Stimulated activated CD4-positive, alpha-beta T cell treated with anti-CD3 and anti-CD28 coated beads, TNF-alpha, amount 100 ng/mL, for 1 hour (primary cell): Measurements from ENCODE around the gene MBP.
"Not testable (repeated sequence)": the region's sequence is repeated elsewhere in the genome, so short reads cannot be mapped to it uniquely, and the experiment has no call there.

Source experiments
- DNase-seq, 3 donors: peaks; one replicate each; pipeline ENCODE4 v3.0.0-alpha.2; 2020; ENCODE audit warnings: low read depth in 3 of 3, low spot score in 1 of 3

The MBP gene

DNA sequence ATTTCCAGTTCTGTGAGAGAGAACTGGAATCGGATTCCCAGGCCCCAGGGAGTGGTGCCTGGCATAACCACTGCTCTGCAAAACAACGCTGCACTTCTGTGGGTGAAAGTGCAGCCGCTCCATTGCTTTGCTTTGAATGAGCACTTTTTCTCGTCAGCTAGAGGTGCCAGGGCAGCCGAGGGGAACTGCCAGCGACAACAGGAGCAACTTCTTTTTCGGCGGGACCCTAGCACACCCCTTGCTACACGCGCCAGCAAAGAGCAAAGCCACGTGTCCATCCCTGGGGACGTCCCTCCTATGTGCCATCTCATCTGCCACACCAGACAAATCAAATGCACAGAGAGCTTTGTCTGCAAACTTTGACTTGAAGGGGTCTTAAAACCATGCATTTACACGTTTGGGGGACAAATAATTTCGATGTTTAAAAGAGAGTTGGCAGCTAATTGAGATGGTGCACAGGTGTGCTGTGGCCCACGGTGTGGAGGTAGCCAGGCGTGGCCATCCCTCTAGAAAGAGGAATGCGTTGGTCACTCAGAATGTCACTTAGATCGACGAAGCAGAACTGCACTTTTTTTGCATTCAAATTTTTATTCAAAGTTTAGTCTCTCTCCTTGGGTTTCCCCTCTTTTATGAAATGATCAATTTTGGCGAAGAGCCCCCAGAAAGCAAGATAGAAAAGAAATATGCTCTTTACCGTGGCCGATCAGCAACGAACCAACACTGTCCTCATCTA is 151.8 kb downstream of the MBP start:
- no peak for DNase-seq

GRCh38 chr18:76979906-76980305 is 152.7 kb downstream of the MBP start:
- DNase-seq, result no peak

- DNase-seq, result no peak
Measured at GRCh38 chr18:76979111-76979751, 153.4 kb downstream of the MBP start.

GRCh38 chr18:76978616-76979015 is 154.0 kb downstream of the MBP start:
- no peak for DNase-seq

DNA sequence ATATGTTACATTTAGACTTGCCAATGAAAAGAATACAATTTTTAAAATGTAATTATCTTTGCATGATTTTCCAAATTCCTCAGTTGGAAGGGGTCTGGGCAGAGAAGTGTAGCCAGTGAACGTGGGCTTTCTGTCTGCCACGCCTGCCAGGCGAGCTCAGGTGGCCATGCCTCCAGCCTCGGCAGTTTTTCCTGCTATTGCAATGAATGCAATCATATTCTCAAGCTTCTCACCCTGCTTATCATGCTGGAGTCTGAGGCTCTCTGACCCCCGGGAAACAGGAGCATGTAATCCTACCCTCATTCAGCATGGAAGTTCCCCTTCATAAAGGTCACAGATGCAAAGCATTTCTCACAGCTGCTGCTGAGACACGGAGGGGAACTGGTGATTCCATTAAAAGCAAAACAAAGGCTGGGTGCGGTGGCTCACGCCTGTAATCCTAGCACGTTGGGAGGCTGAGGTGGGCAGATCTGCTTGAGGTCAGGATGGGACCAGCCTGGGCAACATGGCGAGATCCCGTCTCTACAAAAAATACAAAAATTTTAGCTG is 154.8 kb downstream of the MBP start:
- no peak for DNase-seq

DNA sequence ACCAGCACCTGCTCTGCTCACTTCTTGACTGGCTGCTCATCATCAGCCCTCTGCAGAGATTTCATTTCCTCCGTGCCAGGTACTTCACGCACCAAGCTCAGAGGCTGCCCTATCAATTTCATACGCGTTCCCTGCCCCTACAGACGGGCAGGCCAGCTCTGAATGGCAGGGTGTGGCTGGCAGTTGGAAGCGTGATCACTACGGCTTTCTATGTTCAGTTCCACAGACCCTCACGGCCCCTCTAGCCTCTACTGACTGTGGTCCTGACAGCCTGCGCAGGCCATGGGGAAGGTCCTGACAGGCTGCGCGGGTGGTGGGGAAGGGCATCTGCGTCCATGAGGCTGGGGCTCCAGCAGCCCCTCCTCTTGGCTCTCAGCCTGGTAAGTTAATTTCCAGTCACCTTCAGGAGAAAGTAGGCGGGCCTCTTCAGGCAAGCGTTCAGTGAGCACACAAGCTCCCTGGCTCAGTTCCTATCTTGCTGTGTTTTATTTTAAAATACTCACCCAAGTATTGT is 155.4 kb downstream of the MBP start:
- DNase-seq, result no peak

GRCh38 chr18:76975577-76976110 is 156.9 kb downstream of the MBP start:
- DNase-seq, result no peak

DNA sequence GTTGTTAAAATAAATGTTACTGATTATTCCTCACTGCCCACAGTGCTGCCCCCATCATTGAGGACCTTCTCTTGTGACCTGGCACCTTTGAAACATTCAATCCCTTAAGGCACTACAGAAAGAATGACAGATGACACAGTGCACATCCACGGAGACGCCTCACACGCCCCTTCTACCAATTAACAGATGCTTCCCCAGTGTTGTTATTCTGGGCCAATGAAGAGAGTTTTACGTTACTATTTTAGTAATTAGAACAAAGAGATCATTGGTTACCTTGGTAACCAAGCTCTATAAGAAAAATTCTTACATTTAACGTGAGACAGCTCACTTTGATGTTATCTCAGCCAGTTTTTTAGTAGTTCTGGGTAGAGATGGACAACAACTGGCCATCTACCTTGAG is 158.2 kb downstream of the MBP start:
- DNase-seq, result no peak

DNA sequence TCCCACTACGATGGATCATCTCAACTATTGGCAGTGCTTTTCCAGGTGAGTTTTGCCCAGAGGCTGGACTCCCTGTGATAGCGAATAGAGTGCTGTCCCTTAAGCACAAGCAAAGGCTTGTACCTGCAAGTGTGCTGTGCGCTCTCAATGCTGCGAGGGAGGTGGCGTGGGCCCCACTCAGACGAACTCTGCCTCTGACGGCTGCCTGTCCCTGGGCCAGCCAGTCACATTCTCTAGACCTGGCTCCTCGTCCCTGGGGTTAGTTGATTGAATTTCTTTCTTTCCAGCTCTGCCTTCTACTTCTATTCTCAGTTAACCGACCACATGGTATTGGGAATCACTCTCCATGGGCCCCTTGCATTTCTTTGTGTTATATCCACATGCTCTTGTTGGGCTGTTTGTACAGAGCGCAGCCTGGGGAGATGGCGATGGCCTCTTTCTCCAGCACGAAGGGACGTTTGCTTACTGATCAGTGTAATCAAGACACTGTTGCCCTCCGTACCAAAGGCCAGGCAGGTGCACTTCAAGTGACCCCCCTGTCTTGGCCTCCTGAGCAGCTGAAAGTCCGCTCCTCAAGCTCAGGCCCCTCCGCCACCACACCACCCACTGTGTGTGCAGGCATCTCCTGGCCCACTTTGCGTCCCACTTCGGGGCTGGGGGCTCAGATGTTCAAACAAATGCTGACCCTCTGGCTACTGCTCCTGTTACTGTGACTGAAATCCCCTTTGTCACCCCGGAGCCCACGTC is 158.9 kb downstream of the MBP start:
- DNase-seq, result no peak

DNA sequence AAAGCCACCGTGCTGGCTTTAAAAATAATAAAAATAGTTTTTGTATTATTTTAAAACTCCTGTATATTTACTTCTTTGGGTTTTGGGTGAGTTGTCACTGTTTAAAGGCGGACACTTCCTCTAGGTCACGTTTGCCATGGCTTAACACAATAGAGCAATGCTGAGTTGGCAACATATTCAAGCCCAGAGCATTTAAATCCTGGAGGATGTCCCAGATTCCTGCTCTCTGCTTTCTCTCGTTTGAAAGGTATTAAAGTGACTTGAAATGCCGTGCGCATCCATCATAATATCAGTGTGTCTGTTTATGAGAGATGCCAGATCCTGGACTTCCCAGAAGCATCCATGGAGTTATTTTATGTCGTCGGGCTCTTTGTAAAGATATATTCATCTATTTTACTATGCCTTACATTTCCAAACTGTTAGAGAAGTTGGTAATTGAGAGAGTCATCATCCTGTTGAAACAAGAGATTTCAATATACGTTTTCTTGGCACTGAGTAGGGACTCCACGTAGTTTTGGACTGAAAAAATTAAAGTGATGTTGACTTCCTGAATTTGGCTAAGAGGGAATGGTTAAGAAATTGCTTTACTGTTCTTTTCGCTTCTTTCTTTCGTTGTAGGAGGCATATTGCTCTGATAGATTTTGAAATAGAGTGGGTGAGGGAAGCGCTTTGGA is 159.6 kb downstream of the MBP start:
- no peak for DNase-seq

DNA sequence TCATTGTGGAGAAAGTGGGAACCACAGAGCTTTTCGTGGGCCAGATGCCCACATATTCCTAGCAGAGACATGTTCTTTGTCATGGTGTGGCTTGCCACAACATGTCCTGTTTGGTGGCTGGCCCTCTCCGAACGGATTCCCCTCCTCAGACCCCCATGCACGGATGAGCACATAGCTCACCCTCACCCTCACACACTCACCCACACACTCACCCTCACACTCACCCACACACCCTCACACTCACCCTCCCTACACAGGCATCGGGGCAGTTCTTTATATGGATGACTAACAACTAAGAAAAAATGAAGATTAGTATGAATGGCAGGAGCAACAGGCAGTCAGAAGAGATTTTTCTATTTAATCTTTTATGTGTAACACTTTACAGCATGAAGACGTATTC is 160.3 kb downstream of the MBP start:
- DNase-seq, result no peak

- no peak for DNase-seq
Measured at GRCh38 chr18:76970770-76971559, 161.6 kb downstream of the MBP start.

GRCh38 chr18:76967721-76968472 is 164.7 kb downstream of the MBP start:
- no peak for DNase-seq

- not testable (repeated sequence) for DNase-seq
Measured at GRCh38 chr18:76967299-76967698, 165.3 kb downstream of the MBP start.

DNA sequence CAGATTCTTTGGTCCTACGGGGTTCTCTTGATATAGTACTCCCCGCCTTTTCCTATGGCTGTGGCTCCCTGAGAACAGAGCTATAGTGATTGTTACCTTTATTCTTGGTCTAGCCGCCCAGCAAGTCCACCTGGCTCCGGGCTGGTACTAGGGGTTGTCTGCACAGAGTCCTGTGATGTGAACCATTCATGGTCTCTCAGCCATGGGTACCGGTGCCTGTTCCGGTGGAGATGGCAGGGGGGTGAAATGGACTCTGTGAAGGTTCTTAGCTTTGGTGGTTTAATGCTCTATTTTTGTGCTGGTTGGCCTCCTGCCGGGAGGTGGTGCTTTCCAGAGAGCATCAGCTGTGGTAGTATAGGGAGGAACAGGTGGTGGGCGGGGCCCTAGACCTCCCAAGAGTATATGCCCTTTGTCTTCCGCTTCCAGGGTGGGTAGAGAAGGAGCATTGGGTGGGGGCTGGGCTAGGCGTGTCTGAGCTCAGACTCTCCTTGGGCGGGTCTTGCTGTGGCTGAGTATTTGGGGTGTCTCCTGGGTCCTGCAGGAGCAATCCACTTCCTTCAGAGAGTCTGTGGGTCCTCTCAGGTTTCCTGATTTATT is 166.9 kb downstream of the MBP start:
- not testable (repeated sequence) for DNase-seq

- no peak for DNase-seq
Measured at GRCh38 chr18:76963936-76964335, 168.6 kb downstream of the MBP start.

GRCh38 chr18:76962851-76963250 is 169.7 kb downstream of the MBP start:
- no peak for DNase-seq

DNA sequence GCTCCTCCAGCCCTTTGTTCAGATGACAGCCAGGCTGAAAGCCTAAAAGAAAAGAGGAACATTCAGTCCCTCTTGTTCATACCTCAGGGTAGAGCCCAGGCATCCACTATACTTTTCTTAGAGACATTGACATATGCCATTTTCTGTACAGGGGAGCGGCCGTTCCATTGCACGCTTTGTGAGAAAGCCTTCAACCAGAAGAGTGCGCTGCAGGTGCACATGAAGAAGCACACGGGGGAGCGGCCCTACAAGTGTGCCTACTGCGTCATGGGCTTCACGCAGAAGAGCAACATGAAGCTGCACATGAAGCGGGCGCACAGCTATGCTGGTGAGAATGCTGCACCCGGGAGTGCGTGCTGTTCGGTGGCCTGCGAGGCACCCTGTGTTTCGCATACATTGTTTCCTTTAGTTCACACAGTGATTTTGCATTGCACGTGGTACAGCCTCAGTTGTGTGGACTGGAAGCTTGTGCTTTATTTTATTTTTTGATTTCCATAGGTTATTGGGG is 172.0 kb downstream of the MBP start:
- no peak for DNase-seq

- no peak for DNase-seq
Measured at GRCh38 chr18:76959605-76960004, 173.0 kb downstream of the MBP start.
